ENCODE results near the gene VANGL2.

DNA sequence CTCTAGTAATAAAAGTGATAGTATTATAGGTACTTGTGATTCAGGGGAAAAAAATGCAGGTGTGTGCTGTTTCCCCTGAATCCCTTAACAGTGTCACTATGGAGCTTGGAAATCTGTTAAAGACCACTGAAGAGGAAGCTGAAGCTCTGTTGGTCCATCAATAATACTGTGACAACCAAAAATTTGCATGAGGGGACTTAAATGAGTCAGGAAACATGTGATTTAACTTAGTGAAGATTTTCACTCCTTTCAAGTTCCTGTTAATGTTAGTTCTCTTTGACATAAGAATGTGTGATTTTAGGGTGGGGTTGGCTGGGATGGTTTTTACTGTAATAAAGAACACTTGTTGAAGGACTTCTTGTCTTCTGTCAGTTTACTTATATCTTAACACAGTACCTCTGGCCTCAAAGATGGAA lies 32.0 kb downstream of the VANGL2 start:
- TF ChIP-seq SRF (CRISPR knock-in tag; IDR thresholded peaks at IDR 0.05) (no peak), SMARCC2 (IDR thresholded peaks at IDR 0.05; ENCODE audit: low read depth) (no peak), TAF1 (IDR thresholded peaks at IDR 0.05; ENCODE audit: control insufficient read depth, extremely low read depth, insufficient read depth, low read length, severe bottlenecking) (no peak), EZH2 (IDR thresholded peaks at IDR 0.05; ENCODE audit: borderline replicate concordance, low read depth, low read length) (no peak)
- TF ChIP-seq, protein P1, sequence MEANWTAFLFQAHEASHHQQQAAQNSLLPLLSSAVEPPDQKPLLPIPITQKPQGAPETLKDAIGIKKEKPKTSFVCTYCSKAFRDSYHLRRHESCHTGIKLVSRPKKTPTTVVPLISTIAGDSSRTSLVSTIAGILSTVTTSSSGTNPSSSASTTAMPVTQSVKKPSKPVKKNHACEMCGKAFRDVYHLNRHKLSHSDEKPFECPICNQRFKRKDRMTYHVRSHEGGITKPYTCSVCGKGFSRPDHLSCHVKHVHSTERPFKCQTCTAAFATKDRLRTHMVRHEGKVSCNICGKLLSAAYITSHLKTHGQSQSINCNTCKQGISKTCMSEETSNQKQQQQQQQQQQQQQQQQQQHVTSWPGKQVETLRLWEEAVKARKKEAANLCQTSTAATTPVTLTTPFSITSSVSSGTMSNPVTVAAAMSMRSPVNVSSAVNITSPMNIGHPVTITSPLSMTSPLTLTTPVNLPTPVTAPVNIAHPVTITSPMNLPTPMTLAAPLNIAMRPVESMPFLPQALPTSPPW (CRISPR knock-in tag; IDR thresholded peaks at IDR 0.05): no peak
- TF ChIP-seq, protein P2, sequence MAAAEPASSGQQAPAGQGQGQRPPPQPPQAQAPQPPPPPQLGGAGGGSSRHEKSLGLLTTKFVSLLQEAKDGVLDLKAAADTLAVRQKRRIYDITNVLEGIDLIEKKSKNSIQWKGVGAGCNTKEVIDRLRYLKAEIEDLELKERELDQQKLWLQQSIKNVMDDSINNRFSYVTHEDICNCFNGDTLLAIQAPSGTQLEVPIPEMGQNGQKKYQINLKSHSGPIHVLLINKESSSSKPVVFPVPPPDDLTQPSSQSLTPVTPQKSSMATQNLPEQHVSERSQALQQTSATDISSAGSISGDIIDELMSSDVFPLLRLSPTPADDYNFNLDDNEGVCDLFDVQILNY (CRISPR knock-in tag; IDR thresholded peaks at IDR 0.05): no peak

Data from K562 (cell line).